Endodermal cell (in vitro differentiated cells): ENCODE results near the gene ZBTB16. TPM values are rescaled to one million over a fixed set of nuclear protein-coding genes. Genes with fewer than 3 reads are reported as not detected.

ENCODE experiments used
- DNase-seq: peaks from one replicate; pipeline ENCODE4 v3.0.0-alpha.2; 2017
- H3K27ac ChIP-seq: 2 replicates; pipeline ENCODE4 v1.5.1; 2013; ENCODE audit warnings: mild to moderate bottlenecking, low read depth, low read length, moderate library complexity
- H3K27me3 ChIP-seq: 2 replicates; pipeline ENCODE4 v1.6.1; 2013; ENCODE audit warnings: mild to moderate bottlenecking, low read length, moderate library complexity; ENCODE audit not compliant: insufficient read depth, control insufficient read depth, poor library complexity, severe bottlenecking
- H3K36me3 ChIP-seq: 2 replicates; pipeline ENCODE4 v1.7.0; 2013; ENCODE audit warnings: mild to moderate bottlenecking, low read length, moderate library complexity; ENCODE audit not compliant: control insufficient read depth, insufficient read depth
- H3K4me1 ChIP-seq: one replicate; pipeline ENCODE4 v1.7.0; 2013; ENCODE audit warnings: low read length; ENCODE audit not compliant: control insufficient read depth, insufficient read depth
- H3K4me3 ChIP-seq: 2 replicates; pipeline ENCODE4 v1.5.1; 2013; ENCODE audit warnings: mild to moderate bottlenecking, low read length, moderate library complexity
- H3K9ac ChIP-seq: 2 replicates; pipeline ENCODE4 v1.6.1; 2013; ENCODE audit warnings: mild to moderate bottlenecking, low read length, moderate library complexity; ENCODE audit not compliant: poor library complexity, severe bottlenecking; ENCODE audit errors: extremely low read depth
- H3K9me3 ChIP-seq: 2 replicates; pipeline ENCODE4 v1.6.1; 2013; ENCODE audit warnings: mild to moderate bottlenecking, low read length, moderate library complexity; ENCODE audit not compliant: control insufficient read depth
- H3K27ac Mint-ChIP-seq: 2 replicates; pipeline ENCODE4 v1.8.0; 2020; ENCODE audit warnings: mixed read lengths
- H3K27me3 Mint-ChIP-seq: 2 replicates; pipeline ENCODE4 v1.8.0; 2021; ENCODE audit warnings: mild to moderate bottlenecking, mixed read lengths; ENCODE audit not compliant: insufficient read depth
- H3K36me3 Mint-ChIP-seq: 2 replicates; pipeline ENCODE4 v1.8.0; 2020; ENCODE audit warnings: low read depth, mixed read lengths
- H3K4me1 Mint-ChIP-seq: 2 replicates; pipeline ENCODE4 v1.8.0; 2020; ENCODE audit warnings: mixed read lengths
- H3K4me3 Mint-ChIP-seq: 2 replicates; pipeline ENCODE4 v1.8.0; 2020; ENCODE audit warnings: mild to moderate bottlenecking, moderate library complexity, mixed read lengths
- H3K9me3 Mint-ChIP-seq: 2 replicates; pipeline ENCODE4 v1.8.0; 2020; ENCODE audit warnings: mild to moderate bottlenecking, mixed read lengths
- WGBS, 2 experiments: methylation state at CpG; one replicate each; pipeline versions ENCODE4 v1.1.5 to v1.1.7; 2013; ENCODE audit warnings: missing lambda C conversion rate in 2 of 2, mixed read lengths in 1 of 2; ENCODE audit not compliant: insufficient coverage in 1 of 2, insufficient read length in 1 of 2; 5-methylcytosine and 5-hydroxymethylcytosine counted together
- total RNA-seq, 2 donors: library from RNA; stranded (reverse); fragmentation: NEBNext Ultra II Directional in 1 of 2; extraction: Animal tissue kit (Norgen Biotek cat#: 25700) in 1 of 2; gene quantifications; 2 replicates in 1 of 2; 3 replicates in 1 of 2; pipeline ENCODE4 v1.2.1, GENCODE V29; 2021
- TF ChIP-seq, protein P1 (sequence below): fragments of 200-600 bp; sonication (generic); conservative IDR thresholded peaks from 2 replicates; pipeline ENCODE4 v1.5.0; 2021; ENCODE audit warnings: antibody characterized with exemption, mild to moderate bottlenecking

The ZBTB16 gene
- total RNA-seq, 2 donors from 2014 or later = 4.1 to 5.8 TPM

DNA sequence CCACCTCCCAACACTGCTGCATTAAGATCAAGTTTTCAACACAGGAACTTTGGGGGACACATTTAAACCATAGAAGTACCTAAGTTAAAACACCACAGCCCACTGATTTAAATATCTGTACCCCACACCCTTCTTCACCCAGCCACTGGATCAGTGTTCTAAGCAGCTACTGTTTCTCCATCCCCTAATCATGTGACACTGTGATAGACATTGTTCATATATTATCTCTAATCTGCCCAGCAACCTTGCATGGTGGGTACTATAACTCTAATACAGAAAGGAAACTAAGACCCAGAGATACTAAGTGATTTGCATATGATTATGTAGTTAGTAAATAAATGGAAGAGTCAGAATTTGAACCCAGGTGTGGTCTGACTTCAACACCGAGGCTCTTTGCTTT, 166.2 kb downstream of the ZBTB16 start:
- peaks cover 35% of the 10 kb centered on the region for H3K27me3 Mint-ChIP-seq
- no peak overlapping the region for H3K4me3 ChIP-seq

DNA sequence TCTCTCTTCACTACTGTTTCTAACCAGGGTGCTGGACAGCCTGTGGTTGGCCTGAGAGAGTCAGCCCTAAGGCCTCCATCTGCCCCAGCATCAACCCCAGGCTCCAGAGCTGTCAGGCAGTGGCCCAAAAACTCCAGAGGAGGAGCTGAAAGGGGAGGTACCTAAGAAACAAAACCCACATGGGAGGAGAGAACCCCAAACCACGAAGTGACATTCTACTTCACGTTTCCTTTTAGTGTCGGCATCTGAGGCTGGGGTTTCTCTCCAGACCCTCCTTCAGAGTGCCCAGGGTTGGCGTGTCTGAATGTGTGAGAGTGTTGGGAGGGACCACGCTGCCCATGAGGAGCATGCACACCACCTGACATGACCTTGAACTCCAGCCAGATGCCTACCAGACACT, 166.8 kb downstream of the ZBTB16 start:
- no peaks in the 10 kb centered on the region for H3K36me3 ChIP-seq
- no peak overlapping the region for H3K4me3 Mint-ChIP-seq
- H3K9me3 Mint-ChIP-seq = no peaks in the 10 kb centered on the region
- H3K4me1 Mint-ChIP-seq = peaks cover 4% of the 10 kb centered on the region
- TF ChIP-seq, protein P1, sequence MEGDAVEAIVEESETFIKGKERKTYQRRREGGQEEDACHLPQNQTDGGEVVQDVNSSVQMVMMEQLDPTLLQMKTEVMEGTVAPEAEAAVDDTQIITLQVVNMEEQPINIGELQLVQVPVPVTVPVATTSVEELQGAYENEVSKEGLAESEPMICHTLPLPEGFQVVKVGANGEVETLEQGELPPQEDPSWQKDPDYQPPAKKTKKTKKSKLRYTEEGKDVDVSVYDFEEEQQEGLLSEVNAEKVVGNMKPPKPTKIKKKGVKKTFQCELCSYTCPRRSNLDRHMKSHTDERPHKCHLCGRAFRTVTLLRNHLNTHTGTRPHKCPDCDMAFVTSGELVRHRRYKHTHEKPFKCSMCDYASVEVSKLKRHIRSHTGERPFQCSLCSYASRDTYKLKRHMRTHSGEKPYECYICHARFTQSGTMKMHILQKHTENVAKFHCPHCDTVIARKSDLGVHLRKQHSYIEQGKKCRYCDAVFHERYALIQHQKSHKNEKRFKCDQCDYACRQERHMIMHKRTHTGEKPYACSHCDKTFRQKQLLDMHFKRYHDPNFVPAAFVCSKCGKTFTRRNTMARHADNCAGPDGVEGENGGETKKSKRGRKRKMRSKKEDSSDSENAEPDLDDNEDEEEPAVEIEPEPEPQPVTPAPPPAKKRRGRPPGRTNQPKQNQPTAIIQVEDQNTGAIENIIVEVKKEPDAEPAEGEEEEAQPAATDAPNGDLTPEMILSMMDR = no peak
- no peaks in the 10 kb centered on the region for H3K4me1 ChIP-seq
- H3K27ac ChIP-seq = no peak overlapping the region
- no peaks in the 10 kb centered on the region for H3K9me3 ChIP-seq
- H3K27me3 Mint-ChIP-seq = peaks cover 31% of the 10 kb centered on the region
- no peak overlapping the region for H3K9ac ChIP-seq
- H3K27me3 ChIP-seq = peaks cover 36% of the 10 kb centered on the region
- WGBS, 2 experiments = 94 to 100% methylated on average over 3 to 5 of the region's 5 CpGs
- no peak overlapping the region for H3K4me3 ChIP-seq
- DNase-seq = no peak
- H3K27ac Mint-ChIP-seq = no peak overlapping the region
- H3K36me3 Mint-ChIP-seq = no peaks in the 10 kb centered on the region

More for the DNA sequence above, 166.2 kb downstream of the ZBTB16 start:
- no peaks in the 10 kb centered on the region for H3K36me3 ChIP-seq
- no peak overlapping the region for H3K27ac Mint-ChIP-seq
- peaks cover 4% of the 10 kb centered on the region for H3K4me1 Mint-ChIP-seq
- peaks cover 36% of the 10 kb centered on the region for H3K27me3 ChIP-seq
- H3K27ac ChIP-seq = no peak overlapping the region
- no peak overlapping the region for H3K9ac ChIP-seq
- TF ChIP-seq, protein P1 = no peak
- no peak for DNase-seq
- no peaks in the 10 kb centered on the region for H3K9me3 ChIP-seq
- H3K36me3 Mint-ChIP-seq = no peaks in the 10 kb centered on the region
- H3K4me1 ChIP-seq = peaks cover 5% of the 10 kb centered on the region
- no peak overlapping the region for H3K4me3 Mint-ChIP-seq
- H3K9me3 Mint-ChIP-seq = no peaks in the 10 kb centered on the region
- WGBS, 2 experiments = 85 to 100% methylated on average over 1 of the region's 1 CpG

DNA sequence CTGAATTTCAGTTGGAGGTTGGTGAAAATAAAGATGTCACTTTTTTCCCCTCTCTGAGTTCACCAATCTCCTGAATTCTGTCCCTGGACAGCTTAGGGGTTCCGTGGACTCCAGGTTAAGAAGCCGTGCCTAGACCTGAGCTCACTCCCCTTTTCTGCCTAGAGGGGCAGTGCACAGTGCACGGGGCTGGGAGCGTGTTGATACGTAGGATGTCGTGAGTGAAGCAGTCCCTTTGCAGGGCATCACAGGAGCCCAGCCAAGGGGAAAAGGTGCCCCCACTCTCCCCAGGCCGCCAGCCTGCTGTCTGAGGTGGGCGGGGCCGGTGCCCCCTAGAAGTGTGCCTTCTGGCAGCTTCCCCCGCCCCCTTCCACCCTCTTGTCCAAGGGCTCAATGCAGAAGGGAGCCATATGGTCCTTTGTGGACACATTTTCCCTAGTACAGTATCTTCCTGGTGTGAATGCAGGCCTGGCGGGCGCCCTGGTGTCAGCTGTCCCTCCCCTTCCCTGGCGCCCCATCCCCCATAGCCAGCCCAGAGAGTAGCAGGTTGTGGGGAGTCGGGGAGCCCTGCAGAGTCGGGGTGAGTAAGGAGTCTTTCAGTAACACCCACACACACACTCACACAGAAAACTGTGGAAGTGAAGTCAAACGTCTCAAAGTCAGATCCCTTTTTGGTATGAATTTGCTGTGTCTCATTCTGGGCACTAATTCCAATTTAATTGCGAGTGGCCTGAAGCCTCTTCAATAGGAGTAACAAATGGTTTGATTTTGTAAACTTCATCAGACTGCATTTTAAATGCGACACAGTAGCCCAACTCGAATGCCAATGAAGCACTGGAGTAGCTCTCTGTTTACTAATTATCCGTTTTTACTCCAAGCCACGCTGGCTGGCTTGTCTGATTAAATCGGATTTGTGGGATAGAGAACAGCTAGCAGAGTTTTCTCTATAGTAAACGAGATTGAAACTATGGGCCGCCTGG, 169.2 kb downstream of the ZBTB16 start:
- TF ChIP-seq, protein P1 = no peak
- Histone ChIP-seq H3K27me3 (peaks cover 35% of the 10 kb centered on the region), H3K36me3 (no peaks in the 10 kb centered on the region), H3K27ac (peak overlapping the region; percentile 89), H3K4me3 (no peak overlapping the region), H3K9me3 (no peaks in the 10 kb centered on the region), H3K9ac (no peak overlapping the region), H3K4me1 (no peaks in the 10 kb centered on the region)
- 85 to 89% methylated on average over 17 to 22 of the region's 24 CpGs for WGBS, 2 experiments
- no peak for DNase-seq
- Mint-ChIP-seq H3K36me3 (no peaks in the 10 kb centered on the region), H3K27me3 (peaks cover 17% of the 10 kb centered on the region), H3K4me3 (no peak overlapping the region), H3K27ac (no peak overlapping the region), H3K9me3 (no peaks in the 10 kb centered on the region), H3K4me1 (peaks cover 4% of the 10 kb centered on the region)
